ENCODE data around the gene ETNPPL. TPM values are rescaled to one million over a fixed set of nuclear protein-coding genes. Genes with fewer than 3 reads are reported as not detected.

ETNPPL gene
- total RNA-seq, result not detected in 2 replicates

GRCh38 chr4:108762559-108763225 lies at the start of gene ETNPPL:
TSS of gene ETNPPL (minus strand) at chr4:108763053. CDS start at chr4:108762898, 155 bp downstream.

Other genes with a start within 250 kb of the ETNPPL start
- 1,617 and 2,076 TPM in 2 replicates for gene RPL34, start 142.5 kb downstream of the ETNPPL start, total RNA-seq
- gene OSTC, start 112.5 kb downstream of the ETNPPL start, total RNA-seq, result 200 and 249 TPM in 2 replicates